HepG2 (cell line): Measurements from ENCODE around the gene FSTL1.

ENCODE experiments used
- ETV6 ChIP-seq: sonication (generic); formaldehyde crosslinking; conservative IDR thresholded peaks from 2 replicates; pipeline ENCODE4 v1.4.0; 2020; ENCODE audit warnings: missing genetic modification reagents
- EZH2 ChIP-seq: conservative IDR thresholded peaks from 2 replicates; pipeline ENCODE4 v1.6.1; 2012; ENCODE audit warnings: mild to moderate bottlenecking, low read depth, low read length, moderate library complexity
- HOXA3 ChIP-seq: sonication (generic); formaldehyde crosslinking; IDR thresholded peaks from 2 replicates; pipeline ENCODE4 v1.5.0; 2020; ENCODE audit warnings: missing genetic modification reagents
- MIXL1 ChIP-seq: IDR thresholded peaks from 2 replicates; pipeline ENCODE4 v1.6.1; 2016
- POLR2A ChIP-seq, 2 experiments: IDR thresholded peaks; 2 replicates each; pipeline ENCODE4 v1.6.1; 2011; ENCODE audit warnings: low read depth in 2 of 2, low read length in 2 of 2, mild to moderate bottlenecking in 1 of 2, moderate library complexity in 1 of 2; ENCODE audit not compliant: insufficient read depth in 1 of 2
- POLR2AphosphoS5 ChIP-seq: IDR thresholded peaks from 2 replicates; pipeline ENCODE4 v1.6.1; 2012; ENCODE audit warnings: low read depth, low read length
- RBM22 ChIP-seq: fragments of 200-400 bp; formaldehyde crosslinking; optimal IDR thresholded peaks from 2 replicates; pipeline ENCODE3; 2017; ENCODE audit warnings: mild to moderate bottlenecking, low read length, moderate library complexity
- ZBTB20 ChIP-seq: sonication (generic); formaldehyde crosslinking; IDR thresholded peaks from 2 replicates; pipeline ENCODE4 v1.8.1; 2023; ENCODE audit warnings: missing genetic modification reagents, low read depth, mild to moderate bottlenecking, borderline replicate concordance
- ZNF274 ChIP-seq: sonication (generic); formaldehyde crosslinking; IDR thresholded peaks from 2 replicates; pipeline ENCODE4 v1.5.1; 2020; ENCODE audit warnings: mild to moderate bottlenecking, missing genetic modification reagents
- TF ChIP-seq, protein P1 (sequence below): sonication (generic); formaldehyde crosslinking; IDR thresholded peaks from 2 replicates; pipeline ENCODE4 v1.4.0; 2020; ENCODE audit warnings: missing genetic modification reagents
- TF ChIP-seq, protein P2 (sequence below): sonication (generic); formaldehyde crosslinking; IDR thresholded peaks from 2 replicates; pipeline ENCODE4 v1.5.0; 2020; ENCODE audit warnings: mild to moderate bottlenecking, missing genetic modification reagents, moderate library complexity

DNA sequence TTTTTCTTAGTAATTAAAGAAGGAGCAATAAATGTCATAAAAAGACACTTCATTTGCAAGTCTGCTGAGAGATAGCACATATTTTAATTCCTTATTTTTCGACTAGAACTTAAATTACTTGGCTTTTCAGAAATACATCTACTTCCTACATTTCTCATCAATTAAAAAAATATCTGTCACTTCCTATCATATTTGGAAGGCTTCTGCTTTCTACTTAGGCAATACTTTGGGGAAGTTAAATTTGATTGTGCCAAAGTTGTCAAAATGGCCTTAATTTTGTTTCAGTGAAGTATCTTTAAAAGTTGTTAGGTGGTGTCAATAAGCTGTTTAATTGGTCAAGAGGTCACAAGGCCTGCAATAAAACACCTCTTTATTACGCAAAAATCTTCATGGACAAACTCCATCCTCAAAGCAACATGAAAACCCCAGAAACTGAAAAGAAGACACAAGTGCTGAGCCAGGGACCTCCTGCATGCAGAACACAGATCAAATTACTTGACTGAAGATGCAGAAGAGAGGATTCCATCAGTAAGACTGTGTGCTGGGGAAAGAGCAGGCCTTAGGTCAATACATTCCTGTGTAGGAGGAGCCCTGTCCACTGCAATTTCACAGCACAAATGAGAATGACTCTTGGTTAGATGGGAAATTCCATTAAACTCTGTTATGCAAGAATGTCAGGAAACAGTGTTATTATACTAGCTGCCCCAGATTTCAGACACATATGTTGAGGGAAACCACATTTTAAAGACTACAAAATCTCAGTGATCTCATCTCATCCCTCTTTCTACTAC, 48.0 kb upstream of the FSTL1 start:
- TF ChIP-seq EZH2 (no peak), ZNF274 (CRISPR knock-in tag) (no peak), POLR2A (IDR thresholded peaks at IDR 0.05; ENCODE audit: insufficient read depth in 1 of 2, low read depth in 2 of 2, low read length in 2 of 2) (no peak), HOXA3 (no peak), POLR2AphosphoS5 (no peak), ZBTB20 (CRISPR knock-in tag) (no peak), RBM22 (no peak), ETV6 (no peak), MIXL1 (no peak)
- TF ChIP-seq, protein P1, sequence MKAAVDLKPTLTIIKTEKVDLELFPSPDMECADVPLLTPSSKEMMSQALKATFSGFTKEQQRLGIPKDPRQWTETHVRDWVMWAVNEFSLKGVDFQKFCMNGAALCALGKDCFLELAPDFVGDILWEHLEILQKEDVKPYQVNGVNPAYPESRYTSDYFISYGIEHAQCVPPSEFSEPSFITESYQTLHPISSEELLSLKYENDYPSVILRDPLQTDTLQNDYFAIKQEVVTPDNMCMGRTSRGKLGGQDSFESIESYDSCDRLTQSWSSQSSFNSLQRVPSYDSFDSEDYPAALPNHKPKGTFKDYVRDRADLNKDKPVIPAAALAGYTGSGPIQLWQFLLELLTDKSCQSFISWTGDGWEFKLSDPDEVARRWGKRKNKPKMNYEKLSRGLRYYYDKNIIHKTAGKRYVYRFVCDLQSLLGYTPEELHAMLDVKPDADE (CRISPR knock-in tag), result no peak
- TF ChIP-seq, protein P2, sequence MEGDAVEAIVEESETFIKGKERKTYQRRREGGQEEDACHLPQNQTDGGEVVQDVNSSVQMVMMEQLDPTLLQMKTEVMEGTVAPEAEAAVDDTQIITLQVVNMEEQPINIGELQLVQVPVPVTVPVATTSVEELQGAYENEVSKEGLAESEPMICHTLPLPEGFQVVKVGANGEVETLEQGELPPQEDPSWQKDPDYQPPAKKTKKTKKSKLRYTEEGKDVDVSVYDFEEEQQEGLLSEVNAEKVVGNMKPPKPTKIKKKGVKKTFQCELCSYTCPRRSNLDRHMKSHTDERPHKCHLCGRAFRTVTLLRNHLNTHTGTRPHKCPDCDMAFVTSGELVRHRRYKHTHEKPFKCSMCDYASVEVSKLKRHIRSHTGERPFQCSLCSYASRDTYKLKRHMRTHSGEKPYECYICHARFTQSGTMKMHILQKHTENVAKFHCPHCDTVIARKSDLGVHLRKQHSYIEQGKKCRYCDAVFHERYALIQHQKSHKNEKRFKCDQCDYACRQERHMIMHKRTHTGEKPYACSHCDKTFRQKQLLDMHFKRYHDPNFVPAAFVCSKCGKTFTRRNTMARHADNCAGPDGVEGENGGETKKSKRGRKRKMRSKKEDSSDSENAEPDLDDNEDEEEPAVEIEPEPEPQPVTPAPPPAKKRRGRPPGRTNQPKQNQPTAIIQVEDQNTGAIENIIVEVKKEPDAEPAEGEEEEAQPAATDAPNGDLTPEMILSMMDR (CRISPR knock-in tag), result no peak
